Measurements from ENCODE around the gene MINDY4. TPM values are rescaled to one million over a fixed set of nuclear protein-coding genes. Genes with fewer than 3 reads are reported as not detected.

MINDY4 gene
- total RNA-seq, 1 donor from 2014 or later = 5.3 TPM

DNA sequence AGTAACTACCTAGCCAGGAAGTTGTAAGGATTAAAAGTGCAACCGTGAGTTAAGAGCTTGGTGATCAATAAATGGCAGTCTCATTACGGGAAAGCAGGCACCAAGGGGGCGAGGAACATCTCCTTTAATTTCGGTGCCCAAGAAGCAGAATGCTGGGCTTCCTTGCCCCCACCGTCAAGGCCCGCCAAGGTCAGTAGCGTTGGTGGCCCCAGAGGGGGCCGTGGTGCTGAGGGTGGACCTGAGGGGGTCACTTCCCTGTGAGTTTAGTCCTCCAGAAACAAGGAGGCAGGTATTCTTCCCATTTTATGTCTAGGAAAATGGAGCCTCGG, 408 bp upstream of the MINDY4 start:
- H3K27me3 ChIP-seq (ENCODE audit: control insufficient read depth, insufficient read depth, low read length) = no peaks in the 10 kb centered on the region
- H3K4me3 ChIP-seq (ENCODE audit: low read depth, low read length) = peak overlapping the region; percentile 66
- TF ChIP-seq, protein P1, sequence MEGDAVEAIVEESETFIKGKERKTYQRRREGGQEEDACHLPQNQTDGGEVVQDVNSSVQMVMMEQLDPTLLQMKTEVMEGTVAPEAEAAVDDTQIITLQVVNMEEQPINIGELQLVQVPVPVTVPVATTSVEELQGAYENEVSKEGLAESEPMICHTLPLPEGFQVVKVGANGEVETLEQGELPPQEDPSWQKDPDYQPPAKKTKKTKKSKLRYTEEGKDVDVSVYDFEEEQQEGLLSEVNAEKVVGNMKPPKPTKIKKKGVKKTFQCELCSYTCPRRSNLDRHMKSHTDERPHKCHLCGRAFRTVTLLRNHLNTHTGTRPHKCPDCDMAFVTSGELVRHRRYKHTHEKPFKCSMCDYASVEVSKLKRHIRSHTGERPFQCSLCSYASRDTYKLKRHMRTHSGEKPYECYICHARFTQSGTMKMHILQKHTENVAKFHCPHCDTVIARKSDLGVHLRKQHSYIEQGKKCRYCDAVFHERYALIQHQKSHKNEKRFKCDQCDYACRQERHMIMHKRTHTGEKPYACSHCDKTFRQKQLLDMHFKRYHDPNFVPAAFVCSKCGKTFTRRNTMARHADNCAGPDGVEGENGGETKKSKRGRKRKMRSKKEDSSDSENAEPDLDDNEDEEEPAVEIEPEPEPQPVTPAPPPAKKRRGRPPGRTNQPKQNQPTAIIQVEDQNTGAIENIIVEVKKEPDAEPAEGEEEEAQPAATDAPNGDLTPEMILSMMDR (IDR thresholded peaks at IDR 0.05; ENCODE audit: insufficient read depth, low read length, poor library complexity, severe bottlenecking) = no peak
- no peaks in the 10 kb centered on the region for H3K36me3 ChIP-seq (ENCODE audit: control insufficient read depth, insufficient read depth, low read length)
- DNase-seq (ENCODE audit: low read depth) = no peak

DNA sequence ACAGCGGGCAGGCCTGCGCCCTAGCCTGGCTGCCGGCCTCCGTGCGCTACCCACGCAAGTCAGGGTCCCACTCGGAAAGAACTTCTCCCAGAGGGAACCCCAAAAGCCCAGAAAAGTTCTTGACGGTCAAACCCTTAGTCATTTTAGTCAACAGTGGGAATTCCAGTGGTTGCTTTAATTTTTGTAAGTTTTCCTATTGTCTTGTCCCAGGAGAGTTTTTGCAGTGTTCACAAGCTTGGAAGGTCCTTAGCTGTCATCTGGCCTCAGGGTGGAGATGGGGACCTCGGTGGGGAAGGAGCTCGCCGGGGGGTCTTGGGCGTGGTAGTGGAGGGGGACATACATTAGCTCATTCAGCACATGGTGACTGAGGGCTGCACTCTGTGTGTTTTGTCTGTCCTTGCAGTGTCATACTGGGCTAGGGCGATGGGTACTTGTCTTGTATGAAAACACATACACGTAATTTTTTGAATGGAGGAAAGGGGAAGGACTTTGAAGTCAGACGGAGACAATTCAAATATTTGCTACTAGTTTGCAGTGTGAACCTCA, 736 bp downstream of the MINDY4 start:
- no peaks in the 10 kb centered on the region for H3K36me3 ChIP-seq (ENCODE audit: control insufficient read depth, insufficient read depth, low read length)
- H3K27me3 ChIP-seq (ENCODE audit: control insufficient read depth, insufficient read depth, low read length) = no peaks in the 10 kb centered on the region
- H3K4me3 ChIP-seq (ENCODE audit: low read depth, low read length) = peak overlapping the region; percentile 66
- TF ChIP-seq, protein P1 (IDR thresholded peaks at IDR 0.05; ENCODE audit: insufficient read depth, low read length, poor library complexity, severe bottlenecking) = no peak
- DNase-seq (ENCODE audit: low read depth) = no peak

DNA sequence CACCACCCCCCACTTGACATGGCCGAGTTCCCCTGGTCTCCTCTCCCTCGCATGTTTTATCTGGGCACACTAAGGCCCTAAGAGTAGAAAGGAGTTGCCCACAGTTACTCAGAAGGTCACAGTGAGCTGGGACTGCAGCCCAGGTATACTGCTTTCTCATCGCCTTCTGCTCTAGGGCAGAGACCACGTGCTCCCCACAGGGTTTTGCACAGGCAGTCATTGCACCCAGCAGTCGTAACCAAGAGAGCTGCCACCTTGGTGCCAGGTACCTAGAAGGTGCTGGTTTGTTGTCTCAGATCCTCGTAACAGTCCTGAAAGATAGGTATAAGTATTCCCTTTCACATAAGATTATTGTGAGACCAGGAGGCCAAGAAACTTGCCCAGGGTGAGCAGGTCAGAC, 1.8 kb downstream of the MINDY4 start:
- H3K36me3 ChIP-seq (ENCODE audit: control insufficient read depth, insufficient read depth, low read length) = no peaks in the 10 kb centered on the region
- no peak for DNase-seq (ENCODE audit: low read depth)
- no peaks in the 10 kb centered on the region for H3K27me3 ChIP-seq (ENCODE audit: control insufficient read depth, insufficient read depth, low read length)
- H3K4me3 ChIP-seq (ENCODE audit: low read depth, low read length) = no peak overlapping the region
- TF ChIP-seq, protein P1 (IDR thresholded peaks at IDR 0.05; ENCODE audit: insufficient read depth, low read length, poor library complexity, severe bottlenecking) = no peak

DNA sequence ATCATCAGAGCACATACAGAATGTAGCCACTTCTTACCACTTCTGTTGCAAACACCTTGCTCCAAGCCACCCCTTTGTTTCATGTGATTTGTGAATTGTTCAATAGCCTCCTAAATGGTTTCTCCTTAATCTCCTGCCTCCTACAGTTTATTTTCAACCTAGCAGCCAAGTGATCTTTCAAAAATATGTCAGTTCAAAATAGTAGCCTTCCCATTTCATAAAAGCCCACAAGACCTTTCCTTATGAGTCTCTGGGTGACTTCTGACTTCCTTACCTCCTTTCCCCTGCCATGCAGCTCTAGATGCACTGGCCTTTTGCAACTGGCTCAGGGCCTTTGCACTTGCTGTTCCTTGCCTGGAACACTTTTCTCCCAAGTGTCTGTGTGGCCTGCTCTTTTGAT, 4.8 kb downstream of the MINDY4 start:
- Histone ChIP-seq H3K36me3 (ENCODE audit: control insufficient read depth, insufficient read depth, low read length) (no peaks in the 10 kb centered on the region), H3K4me3 (ENCODE audit: low read depth, low read length) (no peak overlapping the region), H3K27me3 (ENCODE audit: control insufficient read depth, insufficient read depth, low read length) (no peaks in the 10 kb centered on the region)
- TF ChIP-seq, protein P1 (IDR thresholded peaks at IDR 0.05; ENCODE audit: insufficient read depth, low read length, poor library complexity, severe bottlenecking) = no peak
- no peak for DNase-seq (ENCODE audit: low read depth)

DNA sequence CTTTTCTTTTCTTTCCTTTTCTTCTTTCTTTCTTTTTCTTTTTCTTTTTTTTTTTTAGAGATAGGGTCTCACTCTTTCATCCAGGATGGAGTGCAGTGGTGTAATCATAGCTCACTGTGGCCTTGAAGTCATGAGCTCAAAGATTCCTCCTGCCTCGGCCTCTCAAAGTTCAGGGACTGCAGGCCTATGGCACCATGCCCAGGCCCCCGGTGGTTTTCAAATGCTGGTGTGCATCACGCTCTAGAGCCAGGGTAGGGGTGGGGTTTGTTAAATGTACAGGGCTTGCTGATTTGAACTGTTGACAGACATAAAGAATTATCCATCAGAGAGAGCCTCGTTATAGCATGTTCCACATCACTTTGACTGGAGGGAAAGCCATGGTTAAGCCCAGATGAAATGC, 5.8 kb downstream of the MINDY4 start:
- no peak for DNase-seq (ENCODE audit: low read depth)
- Histone ChIP-seq H3K4me3 (ENCODE audit: low read depth, low read length) (no peak overlapping the region), H3K27me3 (ENCODE audit: control insufficient read depth, insufficient read depth, low read length) (no peaks in the 10 kb centered on the region), H3K36me3 (ENCODE audit: control insufficient read depth, insufficient read depth, low read length) (no peaks in the 10 kb centered on the region)
- TF ChIP-seq, protein P1 (IDR thresholded peaks at IDR 0.05; ENCODE audit: insufficient read depth, low read length, poor library complexity, severe bottlenecking) = no peak

DNA sequence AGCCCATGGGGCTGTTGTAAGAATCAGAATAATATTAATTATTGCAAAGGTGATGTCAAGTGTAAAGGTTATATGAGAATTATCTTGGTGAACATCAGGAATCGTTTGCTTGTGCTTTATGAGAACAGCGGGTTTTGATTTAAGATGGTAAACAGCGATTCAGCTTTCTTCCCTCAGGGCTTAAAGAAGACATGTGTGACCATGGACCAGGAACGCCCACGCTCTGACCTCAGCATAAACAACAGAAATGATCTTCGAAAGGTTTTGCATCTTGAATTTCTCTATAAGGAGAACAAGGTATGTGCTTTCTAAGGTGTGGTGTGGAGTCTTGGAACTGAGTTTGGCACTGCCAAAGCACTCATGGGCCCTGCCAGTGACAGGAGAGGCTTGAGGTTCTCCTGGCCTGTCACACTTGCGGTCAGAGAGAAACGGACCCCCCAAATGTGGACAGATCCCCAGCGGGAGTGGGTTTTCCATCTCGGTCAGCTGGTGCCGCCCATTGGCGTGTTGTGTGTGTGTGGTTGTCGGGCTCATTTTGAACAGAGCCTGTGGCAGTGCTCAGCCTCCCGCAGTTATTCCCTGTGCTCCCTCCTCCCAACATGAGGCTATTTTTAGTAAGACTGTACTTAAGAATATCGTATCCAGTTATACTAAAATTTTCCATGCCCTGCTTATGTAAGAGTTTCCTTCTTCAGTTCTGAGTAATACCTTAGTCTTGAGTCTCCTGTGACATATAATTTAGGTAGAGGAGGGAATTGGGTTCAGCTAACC, 7.2 kb downstream of the MINDY4 start:
- TF ChIP-seq, protein P1 (IDR thresholded peaks at IDR 0.05; ENCODE audit: insufficient read depth, low read length, poor library complexity, severe bottlenecking) = no peak
- H3K4me3 ChIP-seq (ENCODE audit: low read depth, low read length) = no peak overlapping the region
- no peak for DNase-seq (ENCODE audit: low read depth)
- H3K27me3 ChIP-seq (ENCODE audit: control insufficient read depth, insufficient read depth, low read length) = no peaks in the 10 kb centered on the region
- peaks cover 1% of the 10 kb centered on the region for H3K36me3 ChIP-seq (ENCODE audit: control insufficient read depth, insufficient read depth, low read length)
